ENCODE data around the gene AOC1.

GRCh38 chr7:150874401-150875198 lies 22.3 kb downstream of the AOC1 start:
- no peak for TF ChIP-seq CTCF (conservative IDR thresholded peaks at IDR 0.05; ENCODE audit: low read length)
- no peak for TF ChIP-seq EZH2phosphoT487 (IDR thresholded peaks at IDR 0.05; ENCODE audit: borderline replicate concordance, low read depth, low read length)

Measured in OCI-LY7 (cell line).